HEK293 (cell line): ENCODE measurements around the gene SIRPA.
A peak's percentile ranks its signal among the peaks of the same experiment; 100 is the strongest.

ENCODE experiments used
- CTCF ChIA-PET: fragments of 350-600 bp; formaldehyde crosslinking; extraction: SDS; loops from one replicate; lab custom pipeline; 2021; ENCODE audit warnings: antibody characterized with exemption; lab: Yijun Ruan, JAX
- POLR2A ChIA-PET: fragments of 300-600 bp; formaldehyde crosslinking; extraction: SDS; loops from one replicate; lab custom pipeline; 2020; ENCODE audit warnings: antibody characterized with exemption, inconsistent platforms; lab: Yijun Ruan, JAX
- H3K27ac ChIP-seq: fragments of 200-500 bp; sonication (Bioruptor generic); 2 replicates; pipeline ENCODE4 v1.5.1; 2014; ENCODE audit warnings: low read depth, low read length, control low read depth, inconsistent platforms; ENCODE audit errors: extremely low read depth
- H3K36me3 ChIP-seq, 2 experiments: fragments of 200-500 bp in 1 of 2; sonication (Bioruptor generic) in 1 of 2; 1 replicate in 1 of 2; 2 replicates in 1 of 2; pipeline ENCODE4 v1.5.1; 2014 to 2017; ENCODE audit warnings: inconsistent platforms in 2 of 2, low read length in 2 of 2; ENCODE audit not compliant: control insufficient read depth in 2 of 2, insufficient read depth in 1 of 2
- H3K4me1 ChIP-seq: fragments of 200-500 bp; sonication (Bioruptor generic); 2 replicates; pipeline ENCODE4 v1.5.1; 2014; ENCODE audit warnings: mild to moderate bottlenecking, low read length, inconsistent platforms; ENCODE audit not compliant: control insufficient read depth, insufficient read depth
- H3K4me3 ChIP-seq: 2 replicates; pipeline ENCODE4 v1.5.1; 2011; ENCODE audit warnings: low read depth, mild to moderate bottlenecking, control low read depth, low read length, moderate library complexity
- H3K9me3 ChIP-seq: fragments of 200-500 bp; sonication (Bioruptor generic); 2 replicates; pipeline ENCODE4 v1.5.1; 2014; ENCODE audit warnings: low read depth, low read length, inconsistent platforms; ENCODE audit not compliant: control insufficient read depth, insufficient read depth
- FEZF1 ChIP-seq: fragments of 450-650 bp; formaldehyde crosslinking; IDR thresholded peaks from 2 replicates; pipeline ENCODE4 v1.5.1; 2016; ENCODE audit warnings: missing biosample characterization, missing genetic modification characterization
- GLI4 ChIP-seq: fragments of 450-650 bp; formaldehyde crosslinking; IDR thresholded peaks from 2 replicates; pipeline ENCODE4 v1.5.1; 2016; ENCODE audit warnings: missing biosample characterization, missing genetic modification characterization
- HOXA7 ChIP-seq: sonication (generic); formaldehyde crosslinking; IDR thresholded peaks from 2 replicates; pipeline ENCODE4 v1.8.1; 2022; ENCODE audit warnings: missing genetic modification reagents, borderline replicate concordance
- SALL2 ChIP-seq: fragments of 450-650 bp; formaldehyde crosslinking; IDR thresholded peaks from 2 replicates; pipeline ENCODE4 v1.5.0; 2017; ENCODE audit warnings: missing biosample characterization, mild to moderate bottlenecking, missing genetic modification characterization, borderline replicate concordance
- SCRT2 ChIP-seq: fragments of 450-650 bp; formaldehyde crosslinking; IDR thresholded peaks from 2 replicates; pipeline ENCODE4 v1.5.1; 2016; ENCODE audit warnings: missing biosample characterization, missing genetic modification characterization
- TSHZ1 ChIP-seq: fragments of 450-650 bp; formaldehyde crosslinking; IDR thresholded peaks from 2 replicates; pipeline ENCODE4 v1.5.1; 2016; ENCODE audit warnings: missing biosample characterization, missing genetic modification characterization, borderline replicate concordance
- WT1 ChIP-seq: fragments of 450-650 bp; formaldehyde crosslinking; IDR thresholded peaks from 2 replicates; pipeline ENCODE4 v1.5.1; 2016; ENCODE audit warnings: missing biosample characterization, missing genetic modification characterization
- YY1 ChIP-seq: fragments of 450-650 bp; formaldehyde crosslinking; IDR thresholded peaks from 2 replicates; pipeline ENCODE4 v1.5.1; 2018; ENCODE audit warnings: missing biosample characterization, missing genetic modification characterization
- ZBTB7A ChIP-seq: fragments of 450-650 bp; formaldehyde crosslinking; IDR thresholded peaks from 2 replicates; pipeline ENCODE4 v1.5.1; 2016; ENCODE audit warnings: low read depth, missing biosample characterization, missing genetic modification characterization
- ZNF121 ChIP-seq: fragments of 450-650 bp; formaldehyde crosslinking; IDR thresholded peaks from 2 replicates; pipeline ENCODE4 v1.5.1; 2016; ENCODE audit warnings: missing biosample characterization, missing genetic modification characterization
- ZNF19 ChIP-seq: fragments of 450-650 bp; formaldehyde crosslinking; IDR thresholded peaks from 2 replicates; pipeline ENCODE4; 2016; ENCODE audit warnings: missing biosample characterization, missing genetic modification characterization, low read depth
- ZNF366 ChIP-seq: fragments of 450-650 bp; formaldehyde crosslinking; conservative IDR thresholded peaks from 2 replicates; pipeline ENCODE4 v1.5.1; 2016; ENCODE audit warnings: missing biosample characterization, missing genetic modification characterization
- ZNF449 ChIP-seq: fragments of 450-650 bp; formaldehyde crosslinking; IDR thresholded peaks from 2 replicates; pipeline ENCODE4 v1.5.1; 2017; ENCODE audit warnings: missing biosample characterization, mild to moderate bottlenecking, missing genetic modification characterization, moderate library complexity
- ZNF585B ChIP-seq: fragments of 450-650 bp; formaldehyde crosslinking; IDR thresholded peaks from 2 replicates; pipeline ENCODE4 v1.5.1; 2016; ENCODE audit warnings: missing biosample characterization, missing genetic modification characterization
- ZNF639 ChIP-seq: fragments of 450-650 bp; formaldehyde crosslinking; IDR thresholded peaks from 2 replicates; pipeline ENCODE4 v1.5.1; 2016; ENCODE audit warnings: missing biosample characterization, missing genetic modification characterization
- ZNF658 ChIP-seq: fragments of 450-650 bp; formaldehyde crosslinking; IDR thresholded peaks from 2 replicates; pipeline ENCODE4; 2016; ENCODE audit warnings: missing biosample characterization, missing genetic modification characterization
- ZSCAN4 ChIP-seq: fragments of 450-650 bp; formaldehyde crosslinking; IDR thresholded peaks from 2 replicates; pipeline ENCODE4 v1.5.1; 2017; ENCODE audit warnings: missing biosample characterization, missing genetic modification characterization

Gene SIRPA

GRCh38 chr20:1943275-1944002 lies 48.2 kb downstream of the SIRPA start (continued):
- TF ChIP-seq ZNF639 (no peak), ZBTB7A (tag by site-specific recombination) (no peak), FEZF1 (tag by site-specific recombination) (no peak), ZNF19 (tag by site-specific recombination) (no peak), ZSCAN4 (tag by site-specific recombination) (no peak), SCRT2 (tag by site-specific recombination) (no peak), SALL2 (no peak), ZNF585B (no peak)

GRCh38 chr20:1944345-1945091 lies 49.3 kb downstream of the SIRPA start:
- no peaks in the 10 kb centered on the region for H3K9me3 ChIP-seq
- CTCF ChIA-PET: interaction anchor here (1.1 kb wide), 1 partner anchor 12 kb away, joined by 4 read pairs; no protein-coding TSS in a partner anchor
- TF ChIP-seq TSHZ1 (tag by site-specific recombination) (no peak), ZNF366 (tag by site-specific recombination) (peak; percentile 77)
- TF ChIP-seq, all 188 proteins: peak for 1
- POLR2A ChIA-PET: no interaction called here
- Histone ChIP-seq H3K36me3 (no peaks in the 10 kb centered on the region), H3K4me3 (no peak overlapping the region), H3K27ac (no peak overlapping the region), H3K4me1 (no peaks in the 10 kb centered on the region)

GRCh38 chr20:1945134-1945618 lies 50.0 kb downstream of the SIRPA start:
- CTCF ChIA-PET: no interaction called here
- POLR2A ChIA-PET: no interaction called here
- Histone ChIP-seq H3K9me3 (no peaks in the 10 kb centered on the region), H3K4me1 (no peaks in the 10 kb centered on the region), H3K27ac (no peak overlapping the region), H3K4me3 (no peak overlapping the region), H3K36me3 (no peaks in the 10 kb centered on the region)
- TF ChIP-seq ZNF658: no peak
- TF ChIP-seq ZNF449 (tag by site-specific recombination): peak; percentile 12; the same call in 1 of the 2 replicates
- TF ChIP-seq GLI4: no peak
- no peak for TF ChIP-seq YY1 (tag by site-specific recombination)
- no peak for TF ChIP-seq ZNF121 (tag by site-specific recombination)
- no peak for TF ChIP-seq HOXA7 (CRISPR knock-in tag)
- TF ChIP-seq WT1 (tag by site-specific recombination): no peak
